OCI-M2 (cell line): ENCODE measurements around the gene TNS1.

ENCODE experiments used
- DNase-seq: peaks from one replicate; lab custom pipeline; 2025; ENCODE audit not compliant: unreplicated experiment; lab: John Stamatoyannopoulos, UW

TNS1 gene

DNA sequence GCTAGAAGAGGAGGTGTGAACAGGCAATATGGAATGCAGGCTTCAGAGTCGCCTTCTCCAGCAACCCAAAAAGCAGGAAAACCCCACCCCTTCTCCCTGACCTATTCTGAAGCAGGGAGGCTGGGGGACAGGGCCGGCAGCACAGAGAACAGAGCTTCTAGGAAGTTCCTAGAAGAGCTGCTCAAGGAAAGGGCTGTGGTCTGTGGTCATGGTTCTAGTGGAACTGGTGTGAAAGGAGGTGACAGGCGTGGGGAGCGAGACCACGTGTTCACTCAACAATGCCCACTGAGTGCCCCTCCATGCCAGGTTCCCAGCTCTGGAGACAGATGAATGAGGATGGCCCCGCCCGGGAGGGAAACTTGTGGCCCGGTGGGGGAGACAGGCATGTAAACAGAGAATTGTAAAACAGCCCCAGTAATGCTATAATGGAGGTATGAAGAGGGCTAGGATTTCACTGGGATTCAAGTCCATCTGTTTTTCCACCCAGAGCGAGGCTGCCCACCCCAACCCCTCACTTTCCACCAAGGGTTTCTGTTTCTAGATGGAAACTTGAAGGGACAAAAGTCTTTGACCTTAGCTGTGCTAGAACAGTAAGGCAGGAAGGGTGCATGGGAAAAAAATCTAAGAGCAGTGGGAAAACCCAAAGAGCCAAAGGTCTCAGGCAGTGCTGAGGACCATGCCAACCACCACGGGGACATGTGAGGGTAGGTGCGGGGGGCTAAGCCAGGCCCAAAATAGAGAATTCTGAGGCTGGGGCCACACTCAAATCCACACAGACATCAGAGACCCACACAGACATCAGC lies 71.8 kb downstream of the TNS1 start:
- DNase-seq = no peak

GRCh38 chr2:217929757-217930707 lies 72.8 kb downstream of the TNS1 start:
- no peak for DNase-seq

DNA sequence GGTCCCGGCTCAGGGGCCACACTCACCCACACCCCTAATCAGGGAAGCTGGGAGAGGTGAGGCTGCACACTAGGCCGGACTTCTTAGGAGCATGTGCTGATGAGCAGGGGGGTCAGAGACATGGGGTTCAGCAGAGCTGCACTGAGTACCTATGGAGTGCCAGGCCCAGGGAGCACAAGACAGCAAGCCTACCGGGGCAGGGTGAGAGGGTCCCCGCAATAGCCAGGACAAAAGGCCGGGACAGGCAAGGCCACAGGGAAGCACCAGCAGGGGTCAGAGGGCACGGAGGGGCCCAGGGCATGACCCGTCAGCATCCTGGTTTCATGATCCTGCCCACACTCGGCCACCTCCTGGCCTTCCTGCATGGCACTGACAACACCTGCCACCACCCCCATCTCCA lies 73.5 kb downstream of the TNS1 start:
- DNase-seq = no peak

DNA sequence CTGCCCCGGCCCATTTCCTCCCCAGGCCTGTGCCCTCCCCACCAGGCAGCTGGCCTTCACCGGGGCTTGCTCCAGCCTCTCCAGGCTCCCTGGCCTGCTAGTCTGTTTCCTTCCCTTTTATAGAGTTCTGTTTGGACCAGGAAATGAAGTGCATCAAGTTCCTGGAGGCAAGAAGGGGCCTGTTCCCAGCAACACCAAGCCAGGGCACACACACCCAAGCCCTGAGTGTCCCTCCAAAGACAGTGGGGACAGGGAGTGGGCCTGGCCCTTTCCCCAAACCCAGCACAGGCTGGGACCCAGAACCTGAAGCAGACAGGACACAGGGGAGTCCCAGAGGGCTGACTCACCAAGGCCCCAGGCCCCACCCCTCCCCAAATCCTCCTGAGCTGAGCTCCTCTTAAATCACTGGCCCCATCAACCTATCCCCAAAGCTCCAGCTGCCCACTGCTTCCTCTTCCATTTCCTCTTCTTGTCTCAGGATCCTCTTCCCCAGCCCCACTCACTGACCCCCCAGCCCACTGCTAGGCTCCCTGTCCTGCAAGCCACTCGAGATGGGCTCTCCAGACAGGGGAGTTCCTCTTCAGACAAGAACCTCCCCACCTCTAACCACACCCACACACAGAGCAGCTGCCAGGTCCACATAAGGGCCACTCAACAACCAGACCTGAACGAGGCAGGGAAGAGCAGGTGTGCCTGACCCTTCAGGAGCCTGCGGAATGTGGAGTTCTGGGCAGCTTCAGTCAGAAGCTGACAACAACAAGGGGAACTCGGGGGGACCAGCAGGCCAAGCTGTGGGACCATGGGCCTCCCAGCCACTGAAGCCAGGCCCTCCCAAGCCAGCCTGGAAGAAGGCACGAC lies 74.2 kb downstream of the TNS1 start:
- DNase-seq = no peak

GRCh38 chr2:217927601-217928323 lies 75.0 kb downstream of the TNS1 start:
- no peak for DNase-seq

DNA sequence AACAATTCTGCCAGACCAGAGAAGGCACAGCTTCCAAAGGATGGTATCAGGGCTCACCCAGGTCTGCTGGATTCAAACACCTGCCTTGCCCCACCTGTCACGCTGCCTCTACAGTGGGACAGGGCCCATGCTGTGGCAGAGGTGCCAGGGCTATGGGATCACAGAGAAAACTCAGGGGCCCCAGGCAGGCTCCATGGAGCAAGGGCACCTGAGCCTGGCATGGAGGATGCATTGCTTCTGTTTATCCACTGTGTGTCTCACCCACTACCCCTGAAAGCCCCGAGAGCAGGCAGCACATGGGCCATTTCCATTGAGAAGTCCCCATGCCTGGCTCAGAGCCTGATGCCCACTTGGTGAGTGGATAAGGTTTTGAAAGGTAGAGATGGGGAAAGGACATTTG lies 76.0 kb downstream of the TNS1 start:
- no peak for DNase-seq

GRCh38 chr2:217924346-217924901 lies 78.4 kb downstream of the TNS1 start:
- DNase-seq = no peak

- DNase-seq = no peak
These were observed 79.6 kb downstream of the TNS1 start for GRCh38 chr2:217923007-217923686.

GRCh38 chr2:217922101-217923006 lies 80.4 kb downstream of the TNS1 start:
- DNase-seq = no peak

- DNase-seq = no peak
These were observed 81.8 kb downstream of the TNS1 start for GRCh38 chr2:217920879-217921603.

- no peak for DNase-seq
These were observed 82.9 kb downstream of the TNS1 start for GRCh38 chr2:217919781-217920351.

DNA sequence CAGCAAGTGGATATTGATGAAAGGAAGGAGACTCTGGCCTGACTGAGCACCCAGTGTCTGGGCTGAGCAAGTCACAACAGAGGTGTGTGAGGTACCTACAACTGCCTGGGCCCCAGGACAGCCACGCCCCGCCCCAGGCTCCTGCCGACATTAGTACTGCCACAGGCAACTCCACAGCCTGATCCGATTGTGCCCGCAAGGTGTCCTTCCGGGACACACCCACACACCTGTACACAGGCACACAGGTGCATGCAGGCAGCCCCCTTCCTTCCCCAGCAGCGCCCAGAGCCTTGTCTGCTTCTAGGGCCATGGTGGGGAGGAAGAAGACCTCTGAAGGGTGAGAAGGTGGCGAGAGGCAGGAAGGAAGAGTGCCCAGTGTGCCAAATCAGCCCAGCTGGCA lies 83.6 kb downstream of the TNS1 start:
- DNase-seq = no peak

- DNase-seq = no peak
These were observed 84.3 kb downstream of the TNS1 start for GRCh38 chr2:217918308-217919024.

GRCh38 chr2:217916504-217917254 lies 86.1 kb downstream of the TNS1 start:
- DNase-seq = no peak

DNA sequence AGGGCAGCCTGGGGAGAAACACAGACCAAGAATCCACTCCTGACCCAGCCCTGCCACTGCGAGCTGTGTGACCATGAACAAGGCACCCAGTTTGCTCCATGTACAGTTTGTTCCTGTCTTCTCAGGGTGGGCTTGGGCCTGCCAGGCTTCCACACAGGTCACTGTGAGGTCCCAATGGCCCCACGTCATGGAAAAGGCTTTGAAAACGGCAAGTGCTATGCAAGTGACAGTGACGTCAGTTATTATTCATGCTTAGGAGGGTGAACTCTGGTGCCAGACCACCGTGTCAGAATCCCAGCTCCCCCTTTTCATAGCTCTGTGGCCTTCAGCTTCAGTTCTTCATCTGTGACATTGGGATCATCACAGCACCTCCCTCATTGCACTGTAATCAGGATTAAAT lies 87.1 kb downstream of the TNS1 start:
- no peak for DNase-seq

DNA sequence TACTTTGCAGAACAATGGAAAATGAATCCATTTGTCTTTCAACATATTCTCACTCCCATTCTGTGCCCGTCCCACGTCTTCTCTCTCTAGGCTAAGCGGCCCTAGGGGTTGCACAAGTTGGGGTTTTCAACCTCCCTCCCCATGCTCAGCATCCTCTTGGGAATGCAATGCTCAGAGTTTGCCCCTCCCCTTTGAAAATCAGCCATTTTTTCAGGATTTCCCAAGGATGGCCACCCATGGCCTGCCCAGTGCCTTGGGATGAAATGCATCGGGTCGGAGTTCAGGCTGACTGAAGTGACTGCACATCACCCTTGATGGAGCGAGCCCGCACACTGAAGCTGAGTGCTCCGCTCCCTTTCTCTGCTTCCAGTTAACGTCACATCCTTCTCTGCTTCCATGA lies 87.9 kb downstream of the TNS1 start:
- no peak for DNase-seq
